PFSK-1 (cell line): ENCODE results near the gene KRT80.

Experiments used
- FOXP2 ChIP-seq: optimal IDR thresholded peaks from 2 replicates; pipeline ENCODE3; 2011; ENCODE audit warnings: borderline replicate concordance, control low read depth, inconsistent platforms; ENCODE audit not compliant: insufficient read depth; ENCODE audit errors: extremely low read length, extremely low read depth
- POLR2AphosphoS5 ChIP-seq: IDR thresholded peaks from 2 replicates; pipeline ENCODE4 v1.6.1; 2012; ENCODE audit warnings: low read depth, mild to moderate bottlenecking, control low read depth, low read length, moderate library complexity
- REST ChIP-seq, 2 experiments: IDR thresholded peaks; 2 replicates each; pipeline versions ENCODE4 v1.6.1 to v1.8.0; 2011 to 2012; ENCODE audit warnings: low read depth in 2 of 2, low read length in 2 of 2, control low read depth in 1 of 2, inconsistent platforms in 1 of 2, mild to moderate bottlenecking in 1 of 2, moderate library complexity in 1 of 2; ENCODE audit not compliant: insufficient read depth in 1 of 2
- SIN3A ChIP-seq: IDR thresholded peaks from 2 replicates; pipeline ENCODE4 v1.6.1; 2012; ENCODE audit warnings: mild to moderate bottlenecking, low read length, moderate library complexity, borderline replicate concordance; ENCODE audit not compliant: insufficient read depth
- TAF1 ChIP-seq: IDR thresholded peaks from 2 replicates; pipeline ENCODE4 v1.6.1; 2012; ENCODE audit warnings: low read length, control low read depth, borderline replicate concordance; ENCODE audit not compliant: insufficient read depth

Gene KRT80

GRCh38 chr12:52185400-52185967, 6.3 kb downstream of the KRT80 start:
- no peak for TF ChIP-seq SIN3A

- TF ChIP-seq REST (IDR thresholded peaks at IDR 0.05; ENCODE audit: insufficient read depth in 1 of 2, low read depth in 2 of 2, low read length in 2 of 2) (no peak), FOXP2 (no peak), POLR2AphosphoS5 (no peak), SIN3A (no peak), TAF1 (no peak)
These were observed 7.0 kb downstream of the KRT80 start for GRCh38 chr12:52184813-52185212.

- TF ChIP-seq SIN3A, result no peak
- TF ChIP-seq REST (IDR thresholded peaks at IDR 0.05; ENCODE audit: insufficient read depth in 1 of 2, low read depth in 2 of 2, low read length in 2 of 2), result no peak
- no peak for TF ChIP-seq POLR2AphosphoS5
- no peak for TF ChIP-seq FOXP2
- no peak for TF ChIP-seq TAF1
These were observed 7.8 kb downstream of the KRT80 start for GRCh38 chr12:52183971-52184370.

- TF ChIP-seq REST (IDR thresholded peaks at IDR 0.05; ENCODE audit: insufficient read depth in 1 of 2, low read depth in 2 of 2, low read length in 2 of 2) (no peak), SIN3A (no peak), TAF1 (no peak), FOXP2 (no peak), POLR2AphosphoS5 (no peak)
These were observed 8.3 kb downstream of the KRT80 start for GRCh38 chr12:52183544-52183910.

GRCh38 chr12:52182898-52183543, 8.8 kb downstream of the KRT80 start:
- TF ChIP-seq REST (IDR thresholded peaks at IDR 0.05; ENCODE audit: insufficient read depth in 1 of 2, low read depth in 2 of 2, low read length in 2 of 2) (no peak), SIN3A (no peak), FOXP2 (no peak), POLR2AphosphoS5 (no peak), TAF1 (no peak)
